ENCODE measurements around the gene EFCAB9.

GRCh38 chr5:172245703-172246125 lies 51.7 kb downstream of the EFCAB9 start:
- TF ChIP-seq, protein P1, sequence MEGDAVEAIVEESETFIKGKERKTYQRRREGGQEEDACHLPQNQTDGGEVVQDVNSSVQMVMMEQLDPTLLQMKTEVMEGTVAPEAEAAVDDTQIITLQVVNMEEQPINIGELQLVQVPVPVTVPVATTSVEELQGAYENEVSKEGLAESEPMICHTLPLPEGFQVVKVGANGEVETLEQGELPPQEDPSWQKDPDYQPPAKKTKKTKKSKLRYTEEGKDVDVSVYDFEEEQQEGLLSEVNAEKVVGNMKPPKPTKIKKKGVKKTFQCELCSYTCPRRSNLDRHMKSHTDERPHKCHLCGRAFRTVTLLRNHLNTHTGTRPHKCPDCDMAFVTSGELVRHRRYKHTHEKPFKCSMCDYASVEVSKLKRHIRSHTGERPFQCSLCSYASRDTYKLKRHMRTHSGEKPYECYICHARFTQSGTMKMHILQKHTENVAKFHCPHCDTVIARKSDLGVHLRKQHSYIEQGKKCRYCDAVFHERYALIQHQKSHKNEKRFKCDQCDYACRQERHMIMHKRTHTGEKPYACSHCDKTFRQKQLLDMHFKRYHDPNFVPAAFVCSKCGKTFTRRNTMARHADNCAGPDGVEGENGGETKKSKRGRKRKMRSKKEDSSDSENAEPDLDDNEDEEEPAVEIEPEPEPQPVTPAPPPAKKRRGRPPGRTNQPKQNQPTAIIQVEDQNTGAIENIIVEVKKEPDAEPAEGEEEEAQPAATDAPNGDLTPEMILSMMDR (conservative IDR thresholded peaks at IDR 0.05; ENCODE audit: low read length): no peak
- TF ChIP-seq EZH2phosphoT487 (IDR thresholded peaks at IDR 0.05; ENCODE audit: borderline replicate concordance, low read depth, low read length): no peak

Data from OCI-LY7 (cell line).